ENCODE data around the gene SMYD5. TPM values are rescaled to one million over a fixed set of nuclear protein-coding genes. Genes with fewer than 3 reads are reported as not detected.

The SMYD5 gene
- total RNA-seq, 1 donor from 2014 or later: 12.8 TPM

GRCh38 chr2:73203055-73203681, 10.9 kb upstream of the SMYD5 start:
- Mint-ChIP-seq H3K4me1 (ENCODE audit: low read depth, unreplicated experiment) (no peaks in the 10 kb centered on the region), H3K36me3 (ENCODE audit: low read depth, unreplicated experiment) (no peaks in the 10 kb centered on the region), H3K27me3 (ENCODE audit: low read depth, unreplicated experiment) (peaks cover 50% of the 10 kb centered on the region), H3K4me3 (ENCODE audit: unreplicated experiment) (no peak overlapping the region), H3K27ac (ENCODE audit: unreplicated experiment) (no peak overlapping the region), H3K9me3 (ENCODE audit: unreplicated experiment) (peaks cover 5% of the 10 kb centered on the region)
- H3K9ac ChIP-seq (ENCODE audit: low read length): no peak overlapping the region
- H3K79me2 ChIP-seq (ENCODE audit: insufficient read depth, low read length): no peaks in the 10 kb centered on the region
- no peak for DNase-seq (ENCODE audit: low read depth)
- H3K4me1 ChIP-seq (ENCODE audit: insufficient read depth, low read length): no peaks in the 10 kb centered on the region
- H3K27me3 ChIP-seq (ENCODE audit: insufficient read depth, low read length): peaks cover 56% of the 10 kb centered on the region
- H3K9me3 ChIP-seq (ENCODE audit: insufficient read depth, low read depth, low read length): no peaks in the 10 kb centered on the region
- TF ChIP-seq CTCF (IDR thresholded peaks at IDR 0.05; ENCODE audit: insufficient read depth, low read depth, low read length) (no peak), EZH2 (IDR thresholded peaks at IDR 0.05; ENCODE audit: insufficient read depth, low read length) (peak; percentile 87)
- peak overlapping the region; percentile 34 for H2AFZ ChIP-seq (ENCODE audit: low read depth, low read length)
- H3K4me2 ChIP-seq (ENCODE audit: low read length): peak overlapping the region; percentile 54
- no peaks in the 10 kb centered on the region for H4K20me1 ChIP-seq (ENCODE audit: insufficient read depth, low read length)
- no peak for FAIRE-seq
- no peak overlapping the region for H3K4me3 ChIP-seq (ENCODE audit: insufficient read depth, low read depth, low read length)
- H3K36me3 ChIP-seq (ENCODE audit: insufficient read depth, low read length): no peaks in the 10 kb centered on the region
- H3K27ac ChIP-seq (ENCODE audit: low read depth, low read length): no peak overlapping the region

GRCh38 chr2:73205611-73206010, 8.4 kb upstream of the SMYD5 start:
- Mint-ChIP-seq H3K27ac (ENCODE audit: unreplicated experiment) (no peak overlapping the region), H3K4me1 (ENCODE audit: low read depth, unreplicated experiment) (no peaks in the 10 kb centered on the region), H3K9me3 (ENCODE audit: unreplicated experiment) (peaks cover 8% of the 10 kb centered on the region), H3K36me3 (ENCODE audit: low read depth, unreplicated experiment) (no peaks in the 10 kb centered on the region), H3K4me3 (ENCODE audit: unreplicated experiment) (no peak overlapping the region), H3K27me3 (ENCODE audit: low read depth, unreplicated experiment) (peaks cover 52% of the 10 kb centered on the region)
- H2AFZ ChIP-seq (ENCODE audit: low read depth, low read length): no peak overlapping the region
- peaks cover 53% of the 10 kb centered on the region for H3K27me3 ChIP-seq (ENCODE audit: insufficient read depth, low read length)
- H3K4me2 ChIP-seq (ENCODE audit: low read length): no peak overlapping the region
- no peak overlapping the region for H3K4me3 ChIP-seq (ENCODE audit: insufficient read depth, low read depth, low read length)
- H3K36me3 ChIP-seq (ENCODE audit: insufficient read depth, low read length): no peaks in the 10 kb centered on the region
- no peak overlapping the region for H3K27ac ChIP-seq (ENCODE audit: low read depth, low read length)
- no peaks in the 10 kb centered on the region for H4K20me1 ChIP-seq (ENCODE audit: insufficient read depth, low read length)
- H3K9ac ChIP-seq (ENCODE audit: low read length): no peak overlapping the region
- FAIRE-seq (no peak), DNase-seq (ENCODE audit: low read depth) (peak; percentile 10)
- no peaks in the 10 kb centered on the region for H3K9me3 ChIP-seq (ENCODE audit: insufficient read depth, low read depth, low read length)
- TF ChIP-seq CTCF (IDR thresholded peaks at IDR 0.05; ENCODE audit: insufficient read depth, low read depth, low read length) (no peak), EZH2 (IDR thresholded peaks at IDR 0.05; ENCODE audit: insufficient read depth, low read length) (no peak)
- H3K79me2 ChIP-seq (ENCODE audit: insufficient read depth, low read length): no peaks in the 10 kb centered on the region
- H3K4me1 ChIP-seq (ENCODE audit: insufficient read depth, low read length): no peaks in the 10 kb centered on the region

- H2AFZ ChIP-seq (ENCODE audit: low read depth, low read length): no peak overlapping the region
- H3K4me1 ChIP-seq (ENCODE audit: insufficient read depth, low read length): no peaks in the 10 kb centered on the region
- H3K4me1 Mint-ChIP-seq (ENCODE audit: low read depth, unreplicated experiment): peaks cover 1% of the 10 kb centered on the region
- H3K36me3 ChIP-seq (ENCODE audit: insufficient read depth, low read length): no peaks in the 10 kb centered on the region
- no peak overlapping the region for H3K9ac ChIP-seq (ENCODE audit: low read length)
- H3K79me2 ChIP-seq (ENCODE audit: insufficient read depth, low read length): no peaks in the 10 kb centered on the region
- no peak overlapping the region for H3K4me2 ChIP-seq (ENCODE audit: low read length)
- H3K9me3 ChIP-seq (ENCODE audit: insufficient read depth, low read depth, low read length): no peaks in the 10 kb centered on the region
- H3K36me3 Mint-ChIP-seq (ENCODE audit: low read depth, unreplicated experiment): no peaks in the 10 kb centered on the region
- no peak overlapping the region for H3K27ac ChIP-seq (ENCODE audit: low read depth, low read length)
- H3K4me3 ChIP-seq (ENCODE audit: insufficient read depth, low read depth, low read length): no peak overlapping the region
- no peaks in the 10 kb centered on the region for H4K20me1 ChIP-seq (ENCODE audit: insufficient read depth, low read length)
- peaks cover 42% of the 10 kb centered on the region for H3K27me3 Mint-ChIP-seq (ENCODE audit: low read depth, unreplicated experiment)
- TF ChIP-seq EZH2 (IDR thresholded peaks at IDR 0.05; ENCODE audit: insufficient read depth, low read length) (no peak), CTCF (IDR thresholded peaks at IDR 0.05; ENCODE audit: insufficient read depth, low read depth, low read length) (no peak)
- no peak overlapping the region for H3K4me3 Mint-ChIP-seq (ENCODE audit: unreplicated experiment)
- H3K27me3 ChIP-seq (ENCODE audit: insufficient read depth, low read length): peaks cover 32% of the 10 kb centered on the region
- DNase-seq (ENCODE audit: low read depth): no peak
- no peak for FAIRE-seq
- peaks cover 6% of the 10 kb centered on the region for H3K9me3 Mint-ChIP-seq (ENCODE audit: unreplicated experiment)
- no peak overlapping the region for H3K27ac Mint-ChIP-seq (ENCODE audit: unreplicated experiment)
Measured at GRCh38 chr2:73208258-73208657, 5.8 kb upstream of the SMYD5 start.

All from astrocyte (in vitro differentiated cells and primary cell).